ENCODE measurements around the gene TOE1.

The TOE1 gene

GRCh38 chr1:45326627-45327623 lies 13.0 kb upstream of the TOE1 start, which contains the start of gene HPDL:
TSS of gene HPDL (plus strand) at chr1:45326895. CDS start at chr1:45327149, 254 bp downstream.
- DNase-seq (ENCODE audit: low read depth in 3 of 3) = peak; percentile 46 to 73 (median 59)

- DNase-seq (ENCODE audit: low read depth in 3 of 3) = no peak
These were observed 12.1 kb upstream of the TOE1 start for GRCh38 chr1:45327644-45328515.

DNA sequence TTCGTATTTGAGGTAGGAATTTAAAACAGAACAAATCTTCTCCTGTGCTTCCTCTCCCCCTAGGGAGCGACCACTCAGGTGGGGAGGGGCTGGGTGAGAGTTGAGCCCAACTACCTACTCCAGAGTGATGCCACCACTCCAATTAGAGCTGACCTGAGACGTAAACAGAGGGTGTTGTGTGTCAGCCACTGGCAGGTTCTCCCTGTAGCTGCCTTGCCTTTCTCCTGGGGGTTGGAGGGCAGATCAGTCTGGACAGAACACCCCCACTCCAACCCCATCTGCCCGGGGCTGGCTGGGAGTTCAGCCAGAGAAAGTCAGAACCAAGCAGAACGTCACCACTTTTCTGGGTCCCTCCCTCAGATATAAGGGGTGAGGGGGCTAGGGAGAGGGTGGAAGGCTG lies 11.3 kb upstream of the TOE1 start:
- DNase-seq (ENCODE audit: low read depth in 3 of 3) = no peak

GRCh38 chr1:45329445-45329844 lies 10.5 kb upstream of the TOE1 start:
- no peak for DNase-seq (ENCODE audit: low read depth in 3 of 3)

GRCh38 chr1:45331436-45332345 lies 8.3 kb upstream of the TOE1 start:
- no peak for DNase-seq (ENCODE audit: low read depth in 3 of 3)

GRCh38 chr1:45332346-45332720 lies 7.6 kb upstream of the TOE1 start:
- DNase-seq (ENCODE audit: low read depth in 3 of 3) = no peak

DNA sequence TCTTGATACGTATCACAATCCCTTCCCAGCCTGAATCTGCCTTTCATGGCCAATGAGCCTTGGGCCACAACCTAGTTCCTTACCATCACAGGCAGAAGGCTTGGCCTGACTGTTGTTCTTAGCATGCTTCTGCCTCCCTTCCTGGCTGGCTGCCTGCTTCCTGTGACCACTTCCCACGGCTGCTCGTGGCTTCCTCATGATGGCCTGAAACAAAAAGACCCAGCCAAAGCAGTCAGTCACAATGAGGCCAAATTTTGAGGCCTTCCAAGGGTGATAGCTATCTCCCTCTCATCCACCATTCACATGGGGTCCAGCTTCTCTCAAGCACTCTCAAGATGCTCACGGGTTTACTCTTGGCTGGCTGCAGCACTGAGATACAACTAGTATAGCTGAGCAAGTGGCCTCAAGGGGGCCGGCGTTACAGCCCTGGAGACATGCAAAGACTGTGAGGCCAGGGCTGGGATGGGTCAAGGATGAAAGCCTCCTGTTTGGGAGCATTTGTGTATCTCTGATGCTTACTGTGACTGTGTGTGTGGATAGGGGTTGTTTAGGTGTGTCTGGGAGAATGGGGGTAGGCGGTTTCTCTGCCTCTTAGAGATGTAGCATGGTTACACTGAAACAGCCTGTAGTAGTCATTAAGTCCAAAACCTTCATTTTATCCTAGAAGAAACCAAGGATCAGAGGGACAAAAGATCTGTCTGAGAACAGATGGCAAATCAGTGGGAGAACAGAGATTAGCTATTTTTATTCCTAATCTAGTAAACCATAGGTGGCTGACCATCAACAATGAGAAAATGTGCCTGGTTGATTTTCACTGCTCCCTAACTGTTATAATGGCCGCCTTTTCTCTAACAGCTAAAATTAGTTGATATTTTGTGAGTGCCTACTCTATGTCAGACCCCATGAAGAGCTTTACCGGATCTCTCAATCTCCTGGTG lies 5.4 kb upstream of the TOE1 start:
- no peak for DNase-seq (ENCODE audit: low read depth in 3 of 3)

DNA sequence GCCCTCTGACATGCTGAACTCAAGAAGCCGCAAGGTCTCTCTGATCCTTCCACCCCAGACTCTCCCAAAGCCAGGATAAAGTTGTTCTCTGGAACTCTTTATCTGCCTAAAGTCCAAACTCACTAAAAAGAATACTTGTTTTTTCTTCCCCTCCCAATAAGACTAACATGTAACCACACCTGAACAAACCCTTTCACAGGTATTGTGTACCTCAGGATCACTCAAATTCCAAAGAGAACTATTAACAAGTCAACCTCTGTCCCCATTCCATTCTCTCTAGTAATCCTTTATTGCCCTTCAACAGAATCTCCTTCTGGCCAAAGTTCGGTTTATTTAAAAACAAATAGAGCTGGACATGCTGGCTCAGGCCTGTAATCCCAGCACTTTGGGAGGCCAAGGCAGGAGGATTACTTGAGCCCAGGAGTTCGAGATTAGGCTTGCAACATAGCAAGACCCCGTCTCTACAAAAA lies 4.1 kb upstream of the TOE1 start:
- DNase-seq (ENCODE audit: low read depth in 3 of 3) = no peak

DNA sequence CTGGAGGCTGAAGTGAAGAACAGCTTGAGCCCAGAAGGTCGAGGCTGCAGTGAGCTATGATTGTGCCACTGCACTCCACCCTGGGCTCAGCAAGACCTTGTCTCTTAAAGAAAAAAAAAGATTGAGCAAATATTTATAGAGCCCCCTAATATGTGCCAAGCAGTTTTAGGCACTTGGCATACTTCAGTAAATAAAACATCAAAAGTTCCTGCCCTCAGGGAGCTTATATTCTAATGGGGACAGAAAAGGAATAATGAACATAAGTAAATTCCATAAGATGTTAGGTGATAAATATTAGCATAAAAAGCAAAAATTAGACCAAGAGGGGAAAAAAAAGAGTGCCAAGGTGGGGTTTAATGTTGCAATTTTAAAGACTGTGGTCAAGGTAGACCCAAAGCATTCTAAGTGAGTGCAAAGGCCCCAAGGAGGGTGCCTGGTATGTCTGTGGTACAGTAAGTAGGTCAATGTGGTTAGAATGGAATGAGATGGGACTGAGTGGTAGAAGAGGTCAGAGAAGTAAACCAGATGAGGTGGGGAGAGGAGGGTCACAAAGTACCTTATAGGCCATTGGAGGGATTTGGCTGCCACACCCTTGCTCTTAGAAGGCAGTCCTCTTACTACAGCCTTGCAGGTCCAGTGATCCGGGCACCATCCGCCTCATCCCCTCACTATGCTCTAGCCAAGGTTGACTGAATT lies 2.2 kb upstream of the TOE1 start:
- DNase-seq (ENCODE audit: low read depth in 3 of 3) = no peak

DNA sequence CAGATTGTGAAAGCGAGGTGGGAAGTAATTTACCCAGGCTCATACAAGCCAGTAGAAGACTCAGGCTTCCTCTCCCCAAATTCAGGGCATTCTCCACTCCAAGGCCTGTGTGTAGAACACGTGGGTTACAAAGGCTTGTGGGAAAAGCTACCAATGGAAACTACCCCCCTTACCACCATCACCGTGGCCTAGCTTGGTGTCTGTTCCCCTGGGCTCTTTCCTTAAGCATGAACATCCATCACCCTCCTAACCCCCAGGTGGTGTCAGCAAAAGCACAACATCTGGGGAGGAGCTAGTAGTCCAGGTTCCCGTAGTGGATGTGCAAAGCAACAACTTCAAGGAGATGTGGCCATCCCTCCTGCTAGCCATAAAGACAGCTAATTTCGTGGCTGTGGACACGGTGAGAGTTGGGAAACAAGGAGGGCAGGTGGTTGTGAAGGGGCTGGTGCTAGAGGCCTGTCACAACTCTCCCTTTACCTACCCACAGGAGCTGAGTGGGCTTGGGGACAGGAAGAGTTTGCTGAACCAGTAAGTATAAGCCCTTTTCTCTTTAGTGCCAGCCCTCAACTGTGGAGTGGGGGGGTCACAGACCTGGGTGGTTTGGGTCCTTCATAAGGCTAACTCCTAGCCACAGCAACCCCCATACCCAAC lies 971 bp downstream of the TOE1 start:
- no peak for DNase-seq (ENCODE audit: low read depth in 3 of 3)

GRCh38 chr1:45344499-45344898 lies 4.5 kb downstream of the TOE1 start:
- DNase-seq (ENCODE audit: low read depth in 3 of 3) = no peak

- DNase-seq (ENCODE audit: low read depth in 3 of 3) = no peak
These were observed 5.0 kb downstream of the TOE1 start for GRCh38 chr1:45345014-45345413.

GRCh38 chr1:45346473-45346872 lies 6.5 kb downstream of the TOE1 start:
- DNase-seq (ENCODE audit: low read depth in 3 of 3) = no peak

DNA sequence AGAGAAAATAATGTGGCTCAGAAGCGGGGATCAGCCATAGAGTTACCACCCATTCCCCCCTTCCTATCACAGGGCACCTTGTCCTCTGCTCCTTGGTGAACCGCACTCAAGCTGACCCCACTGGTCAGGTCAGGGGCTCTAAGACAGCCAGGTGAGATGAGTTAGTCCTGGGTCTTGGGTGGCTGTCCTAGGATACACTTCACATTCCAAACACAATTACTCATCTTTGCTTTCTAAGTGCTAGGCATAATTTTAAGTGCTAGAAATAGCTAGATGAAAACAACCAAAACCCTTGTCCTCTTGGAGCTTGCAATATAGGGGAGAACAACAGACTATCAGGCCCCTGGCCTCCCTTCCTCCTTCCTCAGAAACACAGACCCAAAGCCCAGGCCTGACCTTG lies 8.1 kb downstream of the TOE1 start:
- DNase-seq (ENCODE audit: low read depth in 3 of 3) = no peak

- DNase-seq (ENCODE audit: low read depth in 3 of 3) = no peak
These were observed 8.6 kb downstream of the TOE1 start for GRCh38 chr1:45348609-45348965.

GRCh38 chr1:45348966-45349677 lies 9.2 kb downstream of the TOE1 start:
- DNase-seq (ENCODE audit: low read depth in 3 of 3) = no peak

DNA sequence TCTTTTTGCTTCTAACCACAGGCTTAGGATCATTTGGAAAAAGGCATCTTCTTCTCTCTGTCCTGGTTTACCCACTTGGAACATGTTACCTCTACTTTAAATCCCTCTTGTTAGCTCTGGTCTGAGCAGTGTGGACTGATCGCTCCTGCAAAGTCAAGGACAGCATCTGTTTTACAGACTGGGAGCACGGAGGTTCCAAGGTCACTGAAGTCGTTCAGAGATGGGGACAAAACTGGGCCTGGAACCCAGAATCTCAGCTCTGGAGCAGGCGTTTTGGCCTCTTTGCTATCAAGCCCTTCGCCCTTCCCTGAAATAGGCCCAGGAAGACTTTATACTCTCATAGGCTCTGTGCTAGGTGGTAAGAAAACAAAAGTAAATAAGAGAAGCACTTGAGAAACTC lies 11.5 kb downstream of the TOE1 start:
- no peak for DNase-seq (ENCODE audit: low read depth in 3 of 3)

GRCh38 chr1:45353685-45354084 lies 13.7 kb downstream of the TOE1 start:
- DNase-seq (ENCODE audit: low read depth in 3 of 3) = no peak

DNA sequence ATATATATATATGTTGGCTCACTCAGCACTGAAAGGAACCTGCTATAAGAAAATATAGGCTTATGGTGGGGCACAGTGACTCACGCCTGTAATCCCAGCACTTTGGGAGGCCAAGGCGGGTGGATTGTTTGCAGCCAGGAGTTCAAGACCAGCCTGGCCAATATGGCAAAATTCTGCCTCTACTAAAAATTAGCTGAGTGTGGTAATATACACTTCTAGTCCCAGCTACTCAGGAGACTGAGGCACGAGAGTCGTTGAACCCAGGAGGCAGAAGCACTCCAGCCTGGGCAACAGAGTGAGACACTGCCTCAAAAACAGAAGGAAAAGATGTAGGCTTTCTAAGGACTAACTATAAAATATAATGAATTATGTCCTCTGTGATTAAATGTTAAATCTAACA lies 14.9 kb downstream of the TOE1 start:
- no peak for DNase-seq (ENCODE audit: low read depth in 3 of 3)

Data from stimulated activated CD4-positive, alpha-beta T cell treated with anti-CD3 and anti-CD28 coated beads, TNF-alpha, amount 100 ng/mL, for 48 hours (primary cell).